HepG2 (cell line): Measurements from ENCODE around the gene ZBTB18. TPM values are rescaled to one million over a fixed set of nuclear protein-coding genes. Genes with fewer than 3 reads are reported as not detected.

Experiments used
- FOXA1 ChIP-seq, 2 experiments: fragments of 450-650 bp in 1 of 2; sonication (generic) in 1 of 2; formaldehyde crosslinking in 1 of 2; IDR thresholded peaks; 2 replicates each; pipeline versions ENCODE4 v1.4.0 to v1.6.1; 2016 to 2020; ENCODE audit warnings: missing genetic modification reagents in 1 of 2
- HNF4G ChIP-seq, 2 experiments: sonication (generic) in 1 of 2; formaldehyde crosslinking in 1 of 2; IDR thresholded peaks; 2 replicates each; pipeline versions ENCODE4 v1.4.0 to v1.6.1; 2011 to 2020; ENCODE audit warnings: borderline replicate concordance in 2 of 2, low read depth in 2 of 2, mild to moderate bottlenecking in 2 of 2, low read length in 1 of 2, missing genetic modification reagents in 1 of 2, moderate library complexity in 1 of 2
- HNRNPUL1 ChIP-seq: fragments of 200-400 bp; formaldehyde crosslinking; IDR thresholded peaks from 2 replicates; pipeline ENCODE4 v1.6.1; 2017; ENCODE audit warnings: low read depth, mild to moderate bottlenecking, low read length, moderate library complexity
- KDM6A ChIP-seq: IDR thresholded peaks from 2 replicates; pipeline ENCODE4 v1.6.1; 2016; ENCODE audit warnings: low read depth
- NFIC ChIP-seq: IDR thresholded peaks from 2 replicates; pipeline ENCODE4 v1.6.1; 2012; ENCODE audit warnings: mild to moderate bottlenecking, low read length, inconsistent platforms
- SMARCE1 ChIP-seq: fragments of 450-650 bp; IDR thresholded peaks from 2 replicates; pipeline ENCODE4 v1.6.1; 2017; ENCODE audit warnings: borderline replicate concordance
- STAG1 ChIP-seq: sonication (generic); formaldehyde crosslinking; IDR thresholded peaks from 2 replicates; pipeline ENCODE4 v1.4.0; 2020; ENCODE audit warnings: missing genetic modification reagents
- ZNF234 ChIP-seq: sonication (generic); formaldehyde crosslinking; conservative IDR thresholded peaks from 2 replicates; pipeline ENCODE4 v1.5.1; 2020; ENCODE audit warnings: mild to moderate bottlenecking, missing genetic modification reagents
- ZNF484 ChIP-seq: sonication (generic); formaldehyde crosslinking; IDR thresholded peaks from 2 replicates; pipeline ENCODE4 v1.5.1; 2020; ENCODE audit warnings: mild to moderate bottlenecking, low read depth, missing genetic modification reagents, borderline replicate concordance
- ZNF549 ChIP-seq: sonication (generic); formaldehyde crosslinking; IDR thresholded peaks from 2 replicates; pipeline ENCODE4 v1.5.0; 2020; ENCODE audit warnings: missing genetic modification reagents
- polyA plus RNA-seq, 8 experiments: library from polyadenylated mRNA; depleted of rRNA in 3 of 8; stranded (reverse) in 7 of 8; unstranded in 1 of 8; fragments of >200 nt; fragmentation: Illumina TruSeq in 4 of 8; extraction: Trizol in 4 of 8; gene quantifications; 2 replicates each; pipeline versions ENCODE4 v1.2.1 to v1.2.3, GENCODE V29; 2011 to 2016; ENCODE audit warnings: low read depth in 4 of 8, missing spikeins in 1 of 8, mixed read lengths in 1 of 8; ENCODE audit not compliant: insufficient read depth in 1 of 8
- total RNA-seq, 5 experiments: library from RNA; depleted of rRNA; stranded (reverse); fragments of >200 nt; fragmentation: Illumina TruSeq; extraction: Trizol; gene quantifications; 2 replicates each; pipeline ENCODE4 v1.2.3, GENCODE V29; 2016; ENCODE audit warnings: low read depth in 1 of 5
- TF ChIP-seq, protein P1 (sequence below): IDR thresholded peaks from 2 replicates; pipeline ENCODE4 v1.4.0; 2020; ENCODE audit warnings: mild to moderate bottlenecking, missing genetic modification reagents
- TF ChIP-seq, protein P2 (sequence below): sonication (generic); formaldehyde crosslinking; IDR thresholded peaks from 2 replicates; pipeline ENCODE4 v1.4.0; 2020; ENCODE audit warnings: mild to moderate bottlenecking, missing genetic modification reagents, borderline replicate concordance
- TF ChIP-seq, protein P3 (sequence below): sonication (generic); formaldehyde crosslinking; IDR thresholded peaks from 2 replicates; pipeline ENCODE4 v1.9.0; 2022; ENCODE audit warnings: missing genetic modification reagents, mild to moderate bottlenecking, borderline replicate concordance
- TF ChIP-seq, protein P4 (sequence below): sonication (generic); formaldehyde crosslinking; IDR thresholded peaks from 2 replicates; pipeline ENCODE4 v1.5.1; 2020; ENCODE audit warnings: missing genetic modification reagents, mild to moderate bottlenecking, borderline replicate concordance
- TF ChIP-seq, protein P5 (sequence below): sonication (generic); formaldehyde crosslinking; IDR thresholded peaks from 2 replicates; pipeline ENCODE4 v1.5.1; 2020; ENCODE audit warnings: missing genetic modification reagents, mild to moderate bottlenecking, borderline replicate concordance

The ZBTB18 gene
- total and polyA plus RNA-seq, 2 of the 13 experiments (the other 11 are each of a cell fraction or from before 2014, with no cell fraction given) = 3.1 to 4.3 TPM

DNA sequence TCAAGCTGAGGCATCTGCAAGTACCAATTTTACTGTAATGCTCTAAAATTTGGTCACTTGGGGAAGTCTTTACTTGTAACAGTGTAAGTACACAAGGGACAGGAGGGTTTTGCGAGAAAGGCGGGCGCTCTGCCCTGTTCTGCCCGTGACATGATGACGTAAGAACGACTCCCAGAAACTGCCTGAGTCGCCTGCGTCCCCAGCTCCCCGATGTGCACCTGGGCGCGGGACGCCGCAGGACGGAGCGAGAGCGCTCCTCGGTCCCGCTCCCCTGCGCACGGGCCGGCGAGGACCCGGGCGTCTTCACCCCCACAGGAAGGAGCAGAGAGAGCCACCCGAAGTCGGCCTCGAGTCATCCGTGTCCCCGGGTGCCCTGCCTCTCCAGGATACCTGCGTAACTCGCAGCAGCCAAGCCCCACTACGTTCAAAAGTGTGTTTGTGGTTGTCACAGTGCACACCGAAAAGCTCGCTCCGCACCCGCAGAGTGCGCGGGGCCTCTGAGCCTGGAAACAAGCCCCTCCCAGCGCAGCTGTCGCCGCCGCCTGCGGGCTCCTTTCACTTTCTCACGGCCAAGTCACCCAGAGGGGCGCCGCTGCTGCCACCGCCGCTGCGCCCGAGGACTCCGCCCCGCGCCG is 3.3 kb upstream of the ZBTB18 start (continued):
- TF ChIP-seq STAG1 (CRISPR knock-in tag) = 0 out of 2 replicates have a peak, but pooled peaks have one; percentile 18
- TF ChIP-seq, protein P1, sequence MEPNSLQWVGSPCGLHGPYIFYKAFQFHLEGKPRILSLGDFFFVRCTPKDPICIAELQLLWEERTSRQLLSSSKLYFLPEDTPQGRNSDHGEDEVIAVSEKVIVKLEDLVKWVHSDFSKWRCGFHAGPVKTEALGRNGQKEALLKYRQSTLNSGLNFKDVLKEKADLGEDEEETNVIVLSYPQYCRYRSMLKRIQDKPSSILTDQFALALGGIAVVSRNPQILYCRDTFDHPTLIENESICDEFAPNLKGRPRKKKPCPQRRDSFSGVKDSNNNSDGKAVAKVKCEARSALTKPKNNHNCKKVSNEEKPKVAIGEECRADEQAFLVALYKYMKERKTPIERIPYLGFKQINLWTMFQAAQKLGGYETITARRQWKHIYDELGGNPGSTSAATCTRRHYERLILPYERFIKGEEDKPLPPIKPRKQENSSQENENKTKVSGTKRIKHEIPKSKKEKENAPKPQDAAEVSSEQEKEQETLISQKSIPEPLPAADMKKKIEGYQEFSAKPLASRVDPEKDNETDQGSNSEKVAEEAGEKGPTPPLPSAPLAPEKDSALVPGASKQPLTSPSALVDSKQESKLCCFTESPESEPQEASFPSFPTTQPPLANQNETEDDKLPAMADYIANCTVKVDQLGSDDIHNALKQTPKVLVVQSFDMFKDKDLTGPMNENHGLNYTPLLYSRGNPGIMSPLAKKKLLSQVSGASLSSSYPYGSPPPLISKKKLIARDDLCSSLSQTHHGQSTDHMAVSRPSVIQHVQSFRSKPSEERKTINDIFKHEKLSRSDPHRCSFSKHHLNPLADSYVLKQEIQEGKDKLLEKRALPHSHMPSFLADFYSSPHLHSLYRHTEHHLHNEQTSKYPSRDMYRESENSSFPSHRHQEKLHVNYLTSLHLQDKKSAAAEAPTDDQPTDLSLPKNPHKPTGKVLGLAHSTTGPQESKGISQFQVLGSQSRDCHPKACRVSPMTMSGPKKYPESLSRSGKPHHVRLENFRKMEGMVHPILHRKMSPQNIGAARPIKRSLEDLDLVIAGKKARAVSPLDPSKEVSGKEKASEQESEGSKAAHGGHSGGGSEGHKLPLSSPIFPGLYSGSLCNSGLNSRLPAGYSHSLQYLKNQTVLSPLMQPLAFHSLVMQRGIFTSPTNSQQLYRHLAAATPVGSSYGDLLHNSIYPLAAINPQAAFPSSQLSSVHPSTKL (CRISPR knock-in tag) = 0 out of 2 replicates have a peak, but pooled peaks have one; percentile 20
- TF ChIP-seq, protein P2, sequence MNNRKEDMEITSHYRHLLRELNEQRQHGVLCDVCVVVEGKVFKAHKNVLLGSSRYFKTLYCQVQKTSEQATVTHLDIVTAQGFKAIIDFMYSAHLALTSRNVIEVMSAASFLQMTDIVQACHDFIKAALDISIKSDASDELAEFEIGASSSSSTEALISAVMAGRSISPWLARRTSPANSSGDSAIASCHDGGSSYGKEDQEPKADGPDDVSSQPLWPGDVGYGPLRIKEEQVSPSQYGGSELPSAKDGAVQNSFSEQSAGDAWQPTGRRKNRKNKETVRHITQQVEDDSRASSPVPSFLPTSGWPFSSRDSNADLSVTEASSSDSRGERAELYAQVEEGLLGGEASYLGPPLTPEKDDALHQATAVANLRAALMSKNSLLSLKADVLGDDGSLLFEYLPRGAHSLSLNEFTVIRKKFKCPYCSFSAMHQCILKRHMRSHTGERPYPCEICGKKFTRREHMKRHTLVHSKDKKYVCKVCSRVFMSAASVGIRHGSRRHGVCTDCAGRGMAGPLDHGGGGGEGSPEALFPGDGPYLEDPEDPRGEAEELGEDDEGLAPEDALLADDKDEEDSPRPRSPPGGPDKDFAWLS (CRISPR knock-in tag) = no peak
- no peak for TF ChIP-seq HNF4G (IDR thresholded peaks at IDR 0.05; ENCODE audit: borderline replicate concordance, low read depth, low read length)
- no peak; the same call in 1 of the 2 replicates for TF ChIP-seq HNF4G (CRISPR knock-in tag; IDR thresholded peaks at IDR 0.05; ENCODE audit: borderline replicate concordance, low read depth)
- no peak for TF ChIP-seq ZNF484 (CRISPR knock-in tag)
- no peak for TF ChIP-seq NFIC
- TF ChIP-seq, protein P3, sequence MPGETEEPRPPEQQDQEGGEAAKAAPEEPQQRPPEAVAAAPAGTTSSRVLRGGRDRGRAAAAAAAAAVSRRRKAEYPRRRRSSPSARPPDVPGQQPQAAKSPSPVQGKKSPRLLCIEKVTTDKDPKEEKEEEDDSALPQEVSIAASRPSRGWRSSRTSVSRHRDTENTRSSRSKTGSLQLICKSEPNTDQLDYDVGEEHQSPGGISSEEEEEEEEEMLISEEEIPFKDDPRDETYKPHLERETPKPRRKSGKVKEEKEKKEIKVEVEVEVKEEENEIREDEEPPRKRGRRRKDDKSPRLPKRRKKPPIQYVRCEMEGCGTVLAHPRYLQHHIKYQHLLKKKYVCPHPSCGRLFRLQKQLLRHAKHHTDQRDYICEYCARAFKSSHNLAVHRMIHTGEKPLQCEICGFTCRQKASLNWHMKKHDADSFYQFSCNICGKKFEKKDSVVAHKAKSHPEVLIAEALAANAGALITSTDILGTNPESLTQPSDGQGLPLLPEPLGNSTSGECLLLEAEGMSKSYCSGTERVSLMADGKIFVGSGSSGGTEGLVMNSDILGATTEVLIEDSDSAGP (CRISPR knock-in tag) = peak; percentile 77; the same call in 1 of the 2 replicates
- TF ChIP-seq SMARCE1 = no peak
- TF ChIP-seq HNRNPUL1 = no peak
- no peak for TF ChIP-seq ZNF234 (CRISPR knock-in tag)
- no peak for TF ChIP-seq FOXA1 (IDR thresholded peaks at IDR 0.05)
- peak; percentile 13; the same call in 1 of the 2 replicates for TF ChIP-seq FOXA1 (CRISPR knock-in tag; IDR thresholded peaks at IDR 0.05)
- TF ChIP-seq KDM6A (CRISPR knock-in tag) = no peak
- no peak for TF ChIP-seq ZNF549 (CRISPR knock-in tag)
- TF ChIP-seq, protein P4, sequence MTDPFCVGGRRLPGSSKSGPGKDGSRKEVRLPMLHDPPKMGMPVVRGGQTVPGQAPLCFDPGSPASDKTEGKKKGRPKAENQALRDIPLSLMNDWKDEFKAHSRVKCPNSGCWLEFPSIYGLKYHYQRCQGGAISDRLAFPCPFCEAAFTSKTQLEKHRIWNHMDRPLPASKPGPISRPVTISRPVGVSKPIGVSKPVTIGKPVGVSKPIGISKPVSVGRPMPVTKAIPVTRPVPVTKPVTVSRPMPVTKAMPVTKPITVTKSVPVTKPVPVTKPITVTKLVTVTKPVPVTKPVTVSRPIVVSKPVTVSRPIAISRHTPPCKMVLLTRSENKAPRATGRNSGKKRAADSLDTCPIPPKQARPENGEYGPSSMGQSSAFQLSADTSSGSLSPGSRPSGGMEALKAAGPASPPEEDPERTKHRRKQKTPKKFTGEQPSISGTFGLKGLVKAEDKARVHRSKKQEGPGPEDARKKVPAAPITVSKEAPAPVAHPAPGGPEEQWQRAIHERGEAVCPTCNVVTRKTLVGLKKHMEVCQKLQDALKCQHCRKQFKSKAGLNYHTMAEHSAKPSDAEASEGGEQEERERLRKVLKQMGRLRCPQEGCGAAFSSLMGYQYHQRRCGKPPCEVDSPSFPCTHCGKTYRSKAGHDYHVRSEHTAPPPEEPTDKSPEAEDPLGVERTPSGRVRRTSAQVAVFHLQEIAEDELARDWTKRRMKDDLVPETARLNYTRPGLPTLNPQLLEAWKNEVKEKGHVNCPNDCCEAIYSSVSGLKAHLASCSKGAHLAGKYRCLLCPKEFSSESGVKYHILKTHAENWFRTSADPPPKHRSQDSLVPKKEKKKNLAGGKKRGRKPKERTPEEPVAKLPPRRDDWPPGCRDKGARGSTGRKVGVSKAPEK (CRISPR knock-in tag) = no peak
- TF ChIP-seq, protein P5, sequence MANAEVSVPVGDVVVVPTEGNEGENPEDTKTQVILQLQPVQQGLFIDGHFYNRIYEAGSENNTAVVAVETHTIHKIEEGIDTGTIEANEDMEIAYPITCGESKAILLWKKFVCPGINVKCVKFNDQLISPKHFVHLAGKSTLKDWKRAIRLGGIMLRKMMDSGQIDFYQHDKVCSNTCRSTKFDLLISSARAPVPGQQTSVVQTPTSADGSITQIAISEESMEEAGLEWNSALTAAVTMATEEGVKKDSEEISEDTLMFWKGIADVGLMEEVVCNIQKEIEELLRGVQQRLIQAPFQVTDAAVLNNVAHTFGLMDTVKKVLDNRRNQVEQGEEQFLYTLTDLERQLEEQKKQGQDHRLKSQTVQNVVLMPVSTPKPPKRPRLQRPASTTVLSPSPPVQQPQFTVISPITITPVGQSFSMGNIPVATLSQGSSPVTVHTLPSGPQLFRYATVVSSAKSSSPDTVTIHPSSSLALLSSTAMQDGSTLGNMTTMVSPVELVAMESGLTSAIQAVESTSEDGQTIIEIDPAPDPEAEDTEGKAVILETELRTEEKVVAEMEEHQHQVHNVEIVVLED = peak; percentile 85; the same call in 1 of the 2 replicates
